KOPT-K1 (cell line): ENCODE results near the gene MSLN.
"Not testable (repeated sequence)": the region's sequence is repeated elsewhere in the genome, so short reads cannot be mapped to it uniquely, and the experiment has no call there.

ENCODE experiments used
- H3K27ac ChIP-seq: fragments of 200-600 bp; sonication (generic); 2 replicates; pipeline ENCODE4 v1.5.1; 2016; ENCODE audit warnings: antibody characterized with exemption, mild to moderate bottlenecking, low read depth, low read length; ENCODE audit not compliant: poor library complexity, severe bottlenecking
- H3K36me3 ChIP-seq: fragments of 200-600 bp; sonication (generic); 2 replicates; pipeline ENCODE4 v1.5.1; 2017; ENCODE audit warnings: antibody characterized with exemption, mild to moderate bottlenecking, low read length, moderate library complexity; ENCODE audit not compliant: insufficient read depth
- H3K9me3 ChIP-seq: fragments of 200-600 bp; sonication (generic); 2 replicates; pipeline ENCODE4 v1.5.1; 2017; ENCODE audit warnings: antibody characterized with exemption, low read length, mild to moderate bottlenecking; ENCODE audit not compliant: insufficient read depth, poor library complexity, severe bottlenecking

The MSLN gene

GRCh38 chr16:760545-761343 is at the start of gene MSLN:
Gene MSLN (plus strand): TSS chr16:760734. CDS start chr16:762681, 1,947 bp downstream.
- no peak within 1 kb of the TSS for H3K27ac ChIP-seq
- no peaks in the 10 kb centered on the region for H3K9me3 ChIP-seq
- no peaks in the 10 kb centered on the region for H3K36me3 ChIP-seq

- Histone ChIP-seq H3K9me3 (no peaks in the 10 kb centered on the region), H3K27ac (no peak overlapping the region), H3K36me3 (no peaks in the 10 kb centered on the region)
Measured at GRCh38 chr16:711084-711483, 49.5 kb upstream of the MSLN start.

DNA sequence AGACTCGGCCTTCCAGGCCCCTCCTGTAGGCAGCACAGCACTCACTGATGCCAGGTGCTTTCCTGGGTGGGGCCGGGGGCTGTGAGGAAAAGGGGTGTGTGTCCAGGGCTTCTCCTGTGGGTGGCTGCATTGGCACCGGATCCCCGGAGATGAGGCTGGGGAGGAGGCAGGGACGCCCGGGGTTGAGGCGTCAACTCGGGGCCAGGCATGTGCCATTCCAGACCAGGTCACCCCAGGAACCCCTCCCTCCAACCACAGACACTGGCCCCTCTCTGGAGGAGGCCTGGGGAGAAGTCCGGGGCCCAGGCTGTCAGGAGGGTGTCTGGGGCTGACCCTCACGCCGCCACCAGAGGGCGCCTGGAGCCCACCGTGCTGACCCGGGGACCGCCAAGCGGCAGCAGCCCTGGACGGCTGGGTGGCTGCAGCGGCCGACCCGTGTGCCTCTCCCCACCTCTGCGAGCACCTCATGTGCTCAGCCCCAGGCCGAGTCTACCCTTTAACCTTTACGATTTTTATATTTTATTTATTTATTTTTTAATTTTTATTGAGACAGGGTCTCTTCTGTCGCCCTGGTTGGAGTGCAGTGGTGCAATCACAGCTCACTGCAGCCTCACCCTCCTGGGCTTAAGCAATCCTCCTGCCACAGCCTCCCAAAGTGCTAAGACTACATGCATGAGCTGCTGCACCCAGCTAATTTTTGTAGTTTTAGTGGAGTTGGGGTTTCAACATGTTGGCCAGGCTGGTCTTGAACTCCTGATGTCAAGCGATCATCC is 48.8 kb upstream of the MSLN start:
- Histone ChIP-seq H3K9me3 (no peaks in the 10 kb centered on the region), H3K36me3 (no peaks in the 10 kb centered on the region), H3K27ac (no peak overlapping the region)

GRCh38 chr16:712740-713250 is 47.7 kb upstream of the MSLN start:
- not testable (repeated sequence) for H3K27ac ChIP-seq, H3K9me3 ChIP-seq, H3K36me3 ChIP-seq

DNA sequence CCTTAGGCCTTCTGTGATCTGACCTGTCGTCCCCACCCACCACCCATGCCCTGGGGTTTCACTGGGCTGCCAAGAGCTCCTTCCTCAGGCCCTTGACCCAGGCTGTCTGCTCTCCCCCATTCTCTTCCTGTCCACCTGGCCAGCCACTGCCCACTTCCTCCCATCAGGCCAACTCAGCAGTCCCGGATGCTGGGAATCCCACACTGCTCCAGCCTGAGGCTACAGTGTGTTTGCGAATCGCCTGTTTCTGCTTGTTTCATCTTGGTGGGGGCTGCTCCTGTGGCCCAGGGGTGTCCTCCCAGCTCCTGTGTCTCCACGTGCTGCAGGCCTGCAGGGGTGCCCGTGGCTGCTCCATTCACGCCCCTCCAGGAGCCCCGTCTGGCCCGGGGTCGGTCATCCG is 46.5 kb upstream of the MSLN start:
- H3K36me3 ChIP-seq, result no peaks in the 10 kb centered on the region
- H3K27ac ChIP-seq, result no peak overlapping the region
- no peaks in the 10 kb centered on the region for H3K9me3 ChIP-seq

- no peak within 1 kb of the TSS for H3K27ac ChIP-seq
- H3K9me3 ChIP-seq, result no peaks in the 10 kb centered on the region
- H3K36me3 ChIP-seq, result no peaks in the 10 kb centered on the region
Measured at GRCh38 chr16:714558-715476, 45.7 kb upstream of the MSLN start, which contains the start of gene METRN. Gene METRN (plus strand): TSS chr16:715118. CDS start chr16:715290, 172 bp downstream.

DNA sequence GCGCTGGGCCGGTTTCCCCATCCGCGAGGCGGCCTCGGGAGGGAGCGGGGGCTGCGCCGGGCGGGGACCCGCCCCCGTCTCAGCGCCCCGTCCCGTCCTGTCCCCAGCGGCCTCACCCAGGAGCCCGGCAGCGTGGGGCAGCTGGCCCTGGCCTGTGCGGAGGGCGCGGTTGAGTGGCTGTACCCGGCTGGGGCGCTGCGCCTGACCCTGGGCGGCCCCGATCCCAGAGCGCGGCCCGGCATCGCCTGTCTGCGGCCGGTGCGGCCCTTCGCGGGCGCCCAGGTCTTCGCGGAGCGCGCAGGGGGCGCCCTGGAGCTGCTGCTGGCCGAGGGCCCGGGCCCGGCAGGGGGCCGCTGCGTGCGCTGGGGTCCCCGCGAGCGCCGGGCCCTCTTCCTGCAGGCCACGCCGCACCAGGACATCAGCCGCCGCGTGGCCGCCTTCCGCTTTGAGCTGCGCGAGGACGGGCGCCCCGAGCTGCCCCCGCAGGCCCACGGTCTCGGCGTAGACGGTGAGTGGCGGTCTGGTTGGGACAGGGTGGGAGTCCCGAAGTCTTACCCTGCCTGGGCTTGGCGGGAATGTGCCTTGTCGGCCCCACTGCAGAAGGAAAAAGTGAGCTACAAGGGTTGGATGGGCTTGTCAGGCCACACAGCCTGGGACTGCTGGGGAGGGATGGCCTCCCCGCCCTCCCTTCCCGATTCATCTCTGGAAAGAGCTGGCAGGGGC is 44.9 kb upstream of the MSLN start:
- Histone ChIP-seq H3K36me3 (no peaks in the 10 kb centered on the region), H3K27ac (no peak overlapping the region), H3K9me3 (no peaks in the 10 kb centered on the region)

GRCh38 chr16:716200-716568 is 44.4 kb upstream of the MSLN start:
- Histone ChIP-seq H3K9me3 (no peaks in the 10 kb centered on the region), H3K36me3 (no peaks in the 10 kb centered on the region), H3K27ac (no peak overlapping the region)

DNA sequence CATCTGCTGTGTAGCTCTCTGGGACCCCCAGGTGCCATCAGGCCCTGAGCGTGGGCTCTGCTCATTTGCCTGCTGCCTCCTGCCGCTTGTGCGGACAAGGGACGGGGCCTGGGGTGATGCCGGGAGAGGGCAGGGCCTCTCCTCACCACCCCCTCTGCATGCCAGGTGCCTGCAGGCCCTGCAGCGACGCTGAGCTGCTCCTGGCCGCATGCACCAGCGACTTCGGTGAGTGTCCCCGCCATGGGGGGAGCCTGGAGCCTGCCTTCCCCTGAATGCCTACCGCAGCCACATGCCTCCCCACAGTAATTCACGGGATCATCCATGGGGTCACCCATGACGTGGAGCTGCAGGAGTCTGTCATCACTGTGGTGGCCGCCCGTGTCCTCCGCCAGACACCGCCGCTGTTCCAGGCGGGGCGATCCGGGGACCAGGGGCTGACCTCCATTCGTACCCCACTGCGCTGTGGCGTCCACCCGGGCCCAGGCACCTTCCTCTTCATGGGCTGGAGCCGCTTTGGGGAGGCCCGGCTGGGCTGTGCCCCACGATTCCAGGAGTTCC is 43.7 kb upstream of the MSLN start:
- Histone ChIP-seq H3K36me3 (no peaks in the 10 kb centered on the region), H3K9me3 (no peaks in the 10 kb centered on the region), H3K27ac (no peak overlapping the region)

- no peak overlapping the region for H3K27ac ChIP-seq
Measured at GRCh38 chr16:717450-718245, 42.9 kb upstream of the MSLN start.

DNA sequence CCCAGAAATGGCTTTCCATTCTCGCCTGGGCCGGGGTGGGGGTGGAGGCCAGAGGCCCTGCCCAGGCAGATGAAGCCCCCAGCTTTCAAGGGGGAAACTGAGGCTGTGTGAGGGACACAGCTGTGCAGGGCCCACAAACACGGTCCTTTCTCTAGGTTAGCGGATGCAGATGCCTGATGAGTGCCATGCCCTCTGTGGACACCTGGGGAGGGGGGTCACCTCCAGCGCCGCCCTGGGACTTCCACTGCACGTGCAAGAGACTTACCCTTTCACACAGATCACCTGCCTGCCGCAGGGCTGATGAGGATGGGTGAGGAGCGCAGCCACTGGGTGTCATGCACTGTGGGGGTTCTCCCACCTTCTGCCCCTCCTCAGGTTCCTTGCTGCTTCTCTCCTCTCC is 42.1 kb upstream of the MSLN start:
- Histone ChIP-seq H3K36me3 (no peaks in the 10 kb centered on the region), H3K9me3 (no peaks in the 10 kb centered on the region), H3K27ac (no peak overlapping the region)

More at GRCh38 chr16:717450-718245, 42.9 kb upstream of the MSLN start:
- no peaks in the 10 kb centered on the region for H3K36me3 ChIP-seq
- H3K9me3 ChIP-seq, result no peaks in the 10 kb centered on the region

GRCh38 chr16:718922-719321 is 41.6 kb upstream of the MSLN start:
- Histone ChIP-seq H3K27ac (peak overlapping the region; percentile 84), H3K36me3 (no peaks in the 10 kb centered on the region)

GRCh38 chr16:719815-720446 is 40.6 kb upstream of the MSLN start:
- no peaks in the 10 kb centered on the region for H3K36me3 ChIP-seq
- H3K9me3 ChIP-seq, result no peaks in the 10 kb centered on the region
- H3K27ac ChIP-seq, result peak overlapping the region; percentile 84

More at GRCh38 chr16:718922-719321, 41.6 kb upstream of the MSLN start:
- H3K9me3 ChIP-seq, result no peaks in the 10 kb centered on the region
